G401 (cell line): Measurements from ENCODE around the gene SCFD2. TPM values are rescaled to one million over a fixed set of nuclear protein-coding genes. Genes with fewer than 3 reads are reported as not detected.
A peak's percentile ranks its signal among the peaks of the same experiment; 100 is the strongest.

ENCODE experiments used
- DNase-seq: peaks from one replicate; pipeline ENCODE4 v3.0.0-alpha.2; 2015; ENCODE audit warnings: low spot score
- in situ Hi-C: cut with HindIII; loops from 2 replicates; pipeline ENCODE4 v1.10.0; 2016; ENCODE audit warnings: low sequenced_read_pairs, mixed read lengths
- total RNA-seq: library from RNA; depleted of rRNA; stranded (reverse); fragments of >200 nt; shearing (Covaris generic); gene quantifications from 2 replicates; pipeline ENCODE4 v1.2.3, GENCODE V29; 2014

Gene SCFD2
- total RNA-seq, 1 experiment from 2014 or later = 16.9 TPM

GRCh38 chr4:52989865-52990264 lies 376.0 kb downstream of the SCFD2 start:
- in situ Hi-C loops = no loop called here
- no peak for DNase-seq

- no peak for DNase-seq
- in situ Hi-C loops = no loop called here
These were observed 378.3 kb downstream of the SCFD2 start for GRCh38 chr4:52987392-52988056.

GRCh38 chr4:52984462-52984881 lies 381.4 kb downstream of the SCFD2 start:
- no peak for DNase-seq
- in situ Hi-C loops = no loop called here

- in situ Hi-C loops = no loop called here
- peak; percentile 87 for DNase-seq
These were observed 382.1 kb downstream of the SCFD2 start for GRCh38 chr4:52983563-52984303.

- no peak for DNase-seq
- in situ Hi-C loops = no loop called here
These were observed 382.9 kb downstream of the SCFD2 start for GRCh38 chr4:52982946-52983340.

GRCh38 chr4:52982255-52982945 lies 383.5 kb downstream of the SCFD2 start:
- DNase-seq = peak; percentile 89
- in situ Hi-C loops = no loop called here

GRCh38 chr4:52979821-52980590 lies 385.9 kb downstream of the SCFD2 start:
- in situ Hi-C loops = no loop called here

GRCh38 chr4:52979020-52979419 lies 386.8 kb downstream of the SCFD2 start:
- in situ Hi-C loops = no loop called here
- no peak for DNase-seq

More at GRCh38 chr4:52979821-52980590, 385.9 kb downstream of the SCFD2 start:
- DNase-seq = no peak

- in situ Hi-C loops = no loop called here
- DNase-seq = no peak
These were observed 388.6 kb downstream of the SCFD2 start for GRCh38 chr4:52977252-52977651.

GRCh38 chr4:52976523-52977230 lies 389.2 kb downstream of the SCFD2 start:
- no peak for DNase-seq
- in situ Hi-C loops = no loop called here

- in situ Hi-C loops = no loop called here
- peak; percentile 65 for DNase-seq
These were observed 397.2 kb downstream of the SCFD2 start for GRCh38 chr4:52968691-52969090.

- in situ Hi-C loops = no loop called here
- no peak for DNase-seq
These were observed 397.6 kb downstream of the SCFD2 start for GRCh38 chr4:52968241-52968640.

- in situ Hi-C loops = no loop called here
These were observed 399.1 kb downstream of the SCFD2 start for GRCh38 chr4:52966781-52967180.

GRCh38 chr4:52966172-52966571 lies 399.7 kb downstream of the SCFD2 start:
- DNase-seq = no peak
- in situ Hi-C loops = no loop called here

More at GRCh38 chr4:52966781-52967180, 399.1 kb downstream of the SCFD2 start:
- no peak for DNase-seq

GRCh38 chr4:52964561-52965101 lies 401.2 kb downstream of the SCFD2 start:
- in situ Hi-C loops = no loop called here

GRCh38 chr4:52964011-52964410 lies 401.9 kb downstream of the SCFD2 start:
- DNase-seq = peak; percentile 80
- in situ Hi-C loops = no loop called here

More at GRCh38 chr4:52964561-52965101, 401.2 kb downstream of the SCFD2 start:
- no peak for DNase-seq

- in situ Hi-C loops = no loop called here
- DNase-seq = no peak
These were observed 403.1 kb downstream of the SCFD2 start for GRCh38 chr4:52962721-52963120.

GRCh38 chr4:52961666-52962412 lies 404.0 kb downstream of the SCFD2 start:
- in situ Hi-C loops = no loop called here
- peak; percentile 66 for DNase-seq
